GM21390 (cell line): Measurements from ENCODE around the gene ACBD4.

Source experiments
- ATAC-seq: cut with Tn5 transposase; IDR thresholded peaks from one replicate; pipeline ENCODE4 v1.9.1; 2021; ENCODE audit not compliant: unreplicated experiment

Gene ACBD4

DNA sequence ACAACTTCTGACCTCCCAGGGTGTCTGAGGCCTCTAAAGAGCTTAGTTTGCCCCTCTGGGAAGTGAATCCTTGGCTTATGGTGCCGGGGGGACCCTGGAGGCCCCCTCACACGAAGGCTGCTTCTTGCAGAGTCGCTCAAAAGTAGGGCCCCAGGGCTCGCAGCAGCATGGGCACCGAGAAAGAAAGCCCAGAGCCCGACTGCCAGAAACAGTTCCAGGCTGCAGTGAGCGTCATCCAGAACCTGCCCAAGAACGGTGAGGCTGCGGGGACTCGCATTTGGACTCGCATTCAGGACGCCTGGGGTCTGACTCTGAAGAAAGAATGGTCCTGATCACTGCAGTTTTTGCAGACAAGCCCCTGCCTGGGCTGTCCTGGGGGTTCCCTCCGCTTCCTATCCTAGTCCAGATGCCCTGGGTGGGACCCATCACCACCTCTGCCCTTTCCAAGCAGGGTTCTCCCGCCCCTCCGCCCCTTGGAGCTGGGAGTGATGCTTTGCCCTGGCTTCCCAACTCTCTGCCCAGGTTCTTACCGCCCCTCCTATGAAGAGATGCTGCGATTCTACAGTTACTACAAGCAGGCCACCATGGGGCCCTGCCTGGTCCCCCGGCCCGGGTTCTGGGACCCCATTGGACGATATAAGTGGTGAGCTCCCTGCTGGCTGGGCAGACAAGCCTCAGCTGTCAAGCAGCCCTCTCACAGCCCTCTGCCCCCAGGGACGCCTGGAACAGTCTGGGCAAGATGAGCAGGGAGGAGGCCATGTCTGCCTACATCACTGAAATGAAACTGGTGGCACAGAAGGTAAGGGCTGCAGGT is 698 bp downstream of the ACBD4 start:
- no peak for ATAC-seq

DNA sequence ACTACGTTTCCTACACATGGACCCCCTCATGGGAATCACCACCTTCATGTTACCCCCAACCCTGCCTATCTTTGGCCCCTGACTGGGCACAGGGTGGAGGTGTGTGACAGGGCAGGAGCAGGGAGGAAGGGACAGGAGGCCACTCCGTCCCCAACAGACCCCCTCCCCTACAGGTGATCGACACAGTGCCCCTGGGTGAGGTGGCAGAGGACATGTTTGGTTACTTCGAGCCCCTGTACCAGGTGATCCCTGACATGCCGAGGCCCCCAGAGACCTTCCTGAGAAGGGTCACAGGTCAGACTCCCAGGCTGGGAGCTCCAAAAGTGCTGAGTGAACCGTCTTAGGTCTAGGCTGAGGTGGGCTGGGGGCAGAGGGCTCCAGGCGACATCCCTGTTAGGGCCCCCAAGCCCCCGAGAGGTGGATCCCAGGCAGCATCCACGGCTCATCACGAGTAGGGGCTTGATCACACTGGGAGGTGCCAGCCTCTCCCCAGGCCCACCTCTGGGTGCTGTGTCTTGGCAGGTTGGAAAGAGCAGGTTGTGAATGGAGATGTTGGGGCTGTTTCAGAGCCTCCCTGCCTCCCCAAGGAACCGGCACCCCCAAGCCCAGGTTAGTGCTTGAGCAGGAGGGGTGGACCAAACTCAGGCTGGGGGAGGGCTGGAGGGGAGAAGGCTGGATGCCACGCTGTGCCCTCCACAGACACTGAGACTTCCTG is 1.5 kb downstream of the ACBD4 start:
- ATAC-seq: no peak

GRCh38 chr17:45137561-45138305 is 2.2 kb downstream of the ACBD4 start:
- ATAC-seq: no peak

DNA sequence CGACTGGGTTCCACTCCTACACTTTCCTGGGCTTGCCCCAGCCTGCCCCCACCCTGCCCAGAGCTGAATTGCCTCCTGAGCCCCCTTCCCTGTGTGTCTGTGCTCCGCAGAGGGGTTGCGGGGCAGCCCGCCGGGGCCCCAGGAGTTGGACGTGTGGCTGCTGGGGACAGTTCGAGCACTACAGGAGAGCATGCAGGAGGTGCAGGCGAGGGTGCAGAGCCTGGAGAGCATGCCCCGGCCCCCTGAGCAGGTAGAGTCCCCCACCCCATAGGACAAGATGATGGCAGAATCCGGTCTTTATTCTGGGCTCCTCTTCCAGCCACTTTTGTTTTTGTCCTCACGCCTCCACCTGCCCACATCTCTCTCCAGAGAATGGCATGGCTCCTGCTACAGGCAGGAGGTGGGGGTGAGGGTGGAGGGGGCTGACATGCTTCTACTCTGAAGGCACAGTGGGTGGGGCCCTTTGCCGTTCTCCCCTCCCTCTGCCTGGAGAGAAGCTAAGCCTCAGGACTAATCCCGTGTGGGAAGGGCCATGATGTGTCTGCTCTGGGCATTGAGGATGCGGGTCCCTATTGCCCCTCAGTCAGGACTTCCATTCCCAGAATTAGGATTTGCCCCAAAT is 3.5 kb downstream of the ACBD4 start:
- no peak for ATAC-seq

DNA sequence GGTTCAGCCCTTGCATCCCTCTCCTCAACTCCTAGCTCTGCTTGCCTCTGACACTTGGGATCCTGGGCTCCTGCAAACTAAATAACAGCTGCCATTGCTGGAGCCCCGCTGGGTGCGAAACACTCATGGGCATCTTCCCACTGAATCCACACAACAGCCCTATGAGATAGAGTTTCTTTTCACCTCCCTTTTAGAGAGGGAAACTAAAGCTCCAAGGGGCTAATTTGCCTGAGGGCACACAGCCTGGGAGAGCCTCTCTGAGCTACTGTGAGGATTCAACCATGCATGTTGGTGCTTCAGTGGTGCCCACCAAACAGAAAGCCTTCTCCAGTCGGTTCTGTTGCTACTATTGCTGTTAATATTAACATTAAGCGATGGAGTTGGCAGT is 4.0 kb downstream of the ACBD4 start:
- no peak for ATAC-seq

DNA sequence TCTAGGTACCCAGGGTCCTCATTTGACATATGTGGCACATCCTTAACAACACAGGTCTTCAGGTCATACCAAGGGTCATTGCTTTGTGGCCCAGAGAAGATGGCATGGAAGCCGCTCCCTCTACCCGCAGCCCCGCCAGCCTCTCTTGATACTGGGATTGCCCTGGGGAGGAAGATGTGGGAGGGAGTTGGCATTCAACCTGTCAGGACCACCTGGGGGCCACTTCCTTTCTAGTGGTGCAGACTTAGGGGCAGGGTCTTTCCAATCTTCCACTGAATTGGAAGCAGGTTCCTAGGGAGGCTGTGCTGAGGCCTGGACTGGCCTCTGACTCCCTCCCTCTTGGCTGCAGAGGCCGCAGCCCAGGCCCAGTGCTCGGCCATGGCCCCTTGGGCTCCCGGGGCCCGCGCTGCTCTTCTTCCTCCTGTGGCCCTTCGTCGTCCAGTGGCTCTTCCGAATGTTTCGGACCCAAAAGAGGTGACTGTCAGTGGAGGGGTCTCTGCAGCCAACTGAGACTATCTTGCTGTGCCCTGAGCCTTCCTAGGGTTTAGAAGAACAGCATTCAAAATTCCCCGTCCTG is 7.7 kb downstream of the ACBD4 start:
- no peak for ATAC-seq

- no peak for ATAC-seq
These were observed 8.3 kb downstream of the ACBD4 start for GRCh38 chr17:45143767-45144198.

- no peak for ATAC-seq
These were observed 8.9 kb downstream of the ACBD4 start for GRCh38 chr17:45144199-45145034.

DNA sequence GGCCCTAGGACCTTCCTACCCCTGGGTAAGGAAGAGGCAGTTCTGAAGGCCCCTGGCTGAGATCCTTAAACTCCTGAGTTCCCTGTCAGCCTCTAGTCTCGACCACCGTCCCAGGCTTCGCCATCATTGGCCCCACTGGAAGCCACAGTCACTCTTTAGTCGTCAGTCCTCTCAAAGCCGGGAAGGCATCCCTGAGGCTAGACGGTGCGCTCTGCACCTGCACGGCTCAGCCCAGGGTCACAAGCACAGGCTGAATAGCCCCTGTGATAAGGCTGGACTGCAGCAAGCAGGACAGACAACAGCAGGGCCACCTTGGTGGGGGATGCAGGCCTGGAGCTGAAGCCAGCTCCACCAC is 9.5 kb downstream of the ACBD4 start:
- no peak for ATAC-seq

DNA sequence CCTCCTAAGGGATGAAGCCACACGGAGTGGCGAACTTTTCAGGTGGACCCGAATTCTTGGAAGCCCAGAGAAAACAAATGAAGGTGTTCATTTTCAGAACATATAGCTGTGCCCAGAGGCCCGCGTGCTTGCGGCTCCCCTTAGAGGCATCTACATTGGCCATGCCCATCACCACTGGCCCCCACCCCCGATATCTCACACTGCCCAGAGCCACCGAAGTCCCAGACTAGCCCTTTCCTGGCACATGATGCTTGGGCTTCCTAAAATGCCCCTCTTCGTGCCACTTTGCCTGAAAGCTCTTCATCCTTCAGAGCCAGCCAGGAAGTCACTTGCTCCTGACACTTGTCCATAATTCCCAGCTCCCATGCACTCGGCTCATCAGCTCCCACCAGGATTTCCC is 10.7 kb downstream of the ACBD4 start:
- ATAC-seq: no peak

GRCh38 chr17:45146592-45146889 is 11.1 kb downstream of the ACBD4 start:
- ATAC-seq: no peak

DNA sequence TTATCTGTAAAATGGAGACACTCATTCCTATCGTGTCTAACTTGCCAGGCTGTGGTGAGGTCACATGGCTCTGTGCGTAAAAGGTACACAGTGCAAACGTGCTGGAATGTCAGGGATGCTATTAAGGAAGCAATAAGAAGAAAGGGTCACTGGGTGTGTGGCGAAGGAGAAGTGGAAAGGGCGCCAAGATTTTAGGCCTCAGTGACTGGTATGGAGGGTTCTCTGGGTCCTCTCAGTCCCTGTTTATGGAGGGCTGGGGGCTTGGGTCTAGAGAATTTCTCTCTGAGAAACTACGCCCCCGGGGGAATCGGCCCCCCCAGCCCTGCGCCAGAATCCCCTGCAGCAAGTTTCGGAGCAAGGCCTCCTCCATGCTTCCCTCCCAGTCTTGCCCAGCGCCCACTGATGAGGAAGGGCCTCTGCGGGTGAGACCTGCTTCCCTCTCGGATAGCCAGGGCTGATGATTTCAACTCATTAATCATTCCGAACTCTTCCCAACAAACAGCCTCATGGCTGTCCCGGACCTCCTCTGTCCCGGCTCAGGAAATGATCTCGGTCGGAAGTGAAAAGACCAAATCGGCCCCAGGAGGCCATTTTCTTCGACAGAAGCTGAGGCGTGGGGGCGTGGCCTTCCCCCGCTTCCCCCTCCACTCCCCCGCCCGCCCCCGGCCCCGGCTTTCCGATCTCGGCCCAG is 11.5 kb downstream of the ACBD4 start:
- no peak for ATAC-seq

DNA sequence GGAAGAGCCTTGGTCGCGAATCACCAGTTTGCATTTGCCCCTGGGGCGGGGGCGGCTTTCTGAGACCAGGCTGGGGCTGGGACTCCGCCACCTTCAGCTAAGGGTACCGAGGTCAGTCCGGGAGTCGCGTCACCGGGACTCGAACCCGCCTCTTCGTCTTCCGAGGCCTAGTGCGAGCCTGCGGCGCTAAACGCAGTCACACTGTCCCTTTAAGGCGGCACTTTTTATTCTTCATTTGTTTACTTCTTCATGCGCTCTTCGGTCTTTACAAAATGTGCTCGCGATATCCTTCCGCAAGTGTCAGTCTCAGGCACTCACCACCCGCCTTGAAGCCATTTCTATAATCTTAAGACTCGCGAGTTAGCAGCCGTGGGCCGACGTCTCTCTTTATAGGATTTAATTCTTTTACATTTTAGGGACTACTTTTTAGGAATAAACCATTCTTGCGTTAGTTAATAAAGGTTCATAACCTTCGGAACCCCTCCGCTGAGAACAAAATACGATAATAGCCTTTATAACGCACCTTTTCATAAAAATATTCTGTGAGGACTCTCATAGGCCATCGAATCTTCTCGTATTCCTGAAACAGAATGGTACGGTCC is 12.2 kb downstream of the ACBD4 start:
- ATAC-seq: no peak

DNA sequence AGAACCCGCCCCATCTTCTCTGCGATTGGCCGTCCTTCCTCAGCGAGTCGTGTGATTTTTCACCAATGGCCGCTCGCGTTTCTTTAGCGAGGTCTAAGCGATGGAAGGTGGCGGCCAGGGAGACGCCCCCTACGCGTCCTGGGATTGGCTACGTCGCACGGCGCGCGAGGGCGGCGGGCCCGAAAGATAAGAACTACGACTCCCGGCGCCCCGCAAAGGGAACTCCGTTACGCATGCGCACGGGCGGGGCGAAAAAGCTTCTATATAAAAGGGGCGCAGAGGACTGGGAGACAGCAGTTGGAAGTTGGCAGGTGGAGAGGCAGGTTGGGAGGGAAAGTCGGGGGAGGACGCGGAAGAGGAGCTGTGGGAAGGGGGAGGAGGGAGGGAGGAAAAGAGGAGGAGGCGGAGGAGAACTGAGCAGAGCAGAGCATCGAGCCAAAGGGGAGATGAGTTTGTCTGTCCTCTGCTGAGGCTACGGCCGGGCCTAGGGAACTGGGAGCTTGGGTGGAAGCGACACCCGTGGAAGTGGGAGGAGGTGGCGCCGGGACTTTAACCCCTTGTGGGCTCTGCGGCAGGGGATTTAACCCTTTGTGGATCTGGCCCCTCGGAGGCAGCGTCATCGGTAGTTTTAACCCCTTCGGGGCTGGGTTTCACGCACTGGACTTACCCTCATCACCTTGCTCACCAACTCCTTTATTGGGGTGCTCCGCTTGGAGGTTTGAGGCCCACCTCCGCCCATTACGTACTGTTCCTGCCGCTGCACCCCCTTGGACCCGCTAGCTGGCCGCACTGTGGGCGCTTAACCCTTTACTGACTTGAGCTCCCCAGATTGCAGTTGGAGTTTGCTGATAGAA is 12.9 kb downstream of the ACBD4 start, which contains the start of gene HEXIM1:
Gene HEXIM1 (plus strand): TSS at position 293 of the 854 bp plus-strand sequence. CDS start 716 bp downstream, outside the sequence.
- ATAC-seq: peak; percentile 56

DNA sequence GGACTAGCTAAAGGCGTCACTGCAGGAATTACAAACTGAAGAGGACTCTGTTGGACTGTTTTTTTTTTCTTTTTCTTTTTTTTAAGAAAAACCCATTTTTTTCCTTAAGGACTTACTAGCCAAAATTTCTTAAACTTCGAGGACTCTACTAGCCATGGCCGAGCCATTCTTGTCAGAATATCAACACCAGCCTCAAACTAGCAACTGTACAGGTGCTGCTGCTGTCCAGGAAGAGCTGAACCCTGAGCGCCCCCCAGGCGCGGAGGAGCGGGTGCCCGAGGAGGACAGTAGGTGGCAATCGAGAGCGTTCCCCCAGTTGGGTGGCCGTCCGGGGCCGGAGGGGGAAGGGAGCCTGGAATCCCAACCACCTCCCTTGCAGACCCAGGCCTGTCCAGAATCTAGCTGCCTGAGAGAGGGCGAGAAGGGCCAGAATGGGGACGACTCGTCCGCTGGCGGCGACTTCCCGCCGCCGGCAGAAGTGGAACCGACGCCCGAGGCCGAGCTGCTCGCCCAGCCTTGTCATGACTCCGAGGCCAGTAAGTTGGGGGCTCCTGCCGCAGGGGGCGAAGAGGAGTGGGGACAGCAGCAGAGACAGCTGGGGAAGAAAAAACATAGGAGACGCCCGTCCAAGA is 13.7 kb downstream of the ACBD4 start:
- peak; percentile 33 for ATAC-seq

DNA sequence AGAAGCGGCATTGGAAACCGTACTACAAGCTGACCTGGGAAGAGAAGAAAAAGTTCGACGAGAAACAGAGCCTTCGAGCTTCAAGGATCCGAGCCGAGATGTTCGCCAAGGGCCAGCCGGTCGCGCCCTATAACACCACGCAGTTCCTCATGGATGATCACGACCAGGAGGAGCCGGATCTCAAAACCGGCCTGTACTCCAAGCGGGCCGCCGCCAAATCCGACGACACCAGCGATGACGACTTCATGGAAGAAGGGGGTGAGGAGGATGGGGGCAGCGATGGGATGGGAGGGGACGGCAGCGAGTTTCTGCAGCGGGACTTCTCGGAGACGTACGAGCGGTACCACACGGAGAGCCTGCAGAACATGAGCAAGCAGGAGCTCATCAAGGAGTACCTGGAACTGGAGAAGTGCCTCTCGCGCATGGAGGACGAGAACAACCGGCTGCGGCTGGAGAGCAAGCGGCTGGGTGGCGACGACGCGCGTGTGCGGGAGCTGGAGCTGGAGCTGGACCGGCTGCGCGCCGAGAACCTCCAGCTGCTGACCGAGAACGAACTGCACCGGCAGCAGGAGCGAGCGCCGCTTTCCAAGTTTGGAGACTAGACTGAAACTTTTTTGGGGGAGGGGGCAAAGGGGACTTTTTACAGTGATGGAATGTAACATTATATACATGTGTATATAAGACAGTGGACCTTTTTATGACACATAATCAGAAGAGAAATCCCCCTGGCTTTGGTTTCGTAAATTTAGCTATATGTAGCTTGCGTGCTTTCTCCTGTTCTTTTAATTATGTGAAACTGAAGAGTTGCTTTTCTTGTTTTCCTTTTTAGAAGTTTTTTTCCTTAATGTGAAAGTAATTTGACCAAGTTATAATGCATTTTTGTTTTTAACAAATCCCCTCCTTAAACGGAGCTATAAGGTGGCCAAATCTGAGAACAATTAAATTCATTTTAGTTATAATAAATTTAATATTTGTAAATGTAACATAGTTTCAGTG is 14.5 kb downstream of the ACBD4 start:
- no peak for ATAC-seq
